ENCODE measurements around the gene TUBB6.

The TUBB6 gene

GRCh38 chr18:12313530-12314245, 5.6 kb downstream of the TUBB6 start:
- DNase-seq, result no peak

GRCh38 chr18:12314591-12315305, 6.7 kb downstream of the TUBB6 start:
- DNase-seq, result no peak

GRCh38 chr18:12315490-12315889, 7.4 kb downstream of the TUBB6 start:
- DNase-seq, result no peak

- no peak for DNase-seq
Observed at GRCh38 chr18:12315911-12316310, 7.9 kb downstream of the TUBB6 start.

- no peak for DNase-seq
Observed at GRCh38 chr18:12317664-12318333, 9.8 kb downstream of the TUBB6 start.

GRCh38 chr18:12318334-12318697, 10.3 kb downstream of the TUBB6 start:
- no peak for DNase-seq

- no peak for DNase-seq
Observed at GRCh38 chr18:12318857-12319256, 10.8 kb downstream of the TUBB6 start.

DNA sequence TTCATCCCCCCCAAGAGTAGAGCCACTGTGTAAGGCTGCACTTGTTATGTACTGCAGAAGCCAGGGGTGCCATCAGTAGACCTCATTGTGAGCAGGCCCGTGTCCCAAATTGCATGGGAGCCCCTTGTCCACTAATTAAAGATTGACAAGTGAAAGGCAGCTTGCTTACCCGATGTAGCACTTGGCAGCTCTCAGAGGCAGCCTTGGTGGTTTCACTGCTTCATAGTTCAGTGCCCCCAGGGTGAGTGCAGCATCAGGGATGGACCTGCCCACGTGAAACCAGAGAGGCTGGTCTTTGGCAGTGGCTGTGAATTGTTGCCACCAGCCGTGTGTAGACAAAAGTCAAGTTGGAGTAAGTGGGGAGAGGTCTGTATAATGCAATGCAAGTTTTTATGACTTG, 13.3 kb downstream of the TUBB6 start:
- DNase-seq, result no peak

GRCh38 chr18:12324991-12325725, 17.1 kb downstream of the TUBB6 start:
- no peak for DNase-seq

DNA sequence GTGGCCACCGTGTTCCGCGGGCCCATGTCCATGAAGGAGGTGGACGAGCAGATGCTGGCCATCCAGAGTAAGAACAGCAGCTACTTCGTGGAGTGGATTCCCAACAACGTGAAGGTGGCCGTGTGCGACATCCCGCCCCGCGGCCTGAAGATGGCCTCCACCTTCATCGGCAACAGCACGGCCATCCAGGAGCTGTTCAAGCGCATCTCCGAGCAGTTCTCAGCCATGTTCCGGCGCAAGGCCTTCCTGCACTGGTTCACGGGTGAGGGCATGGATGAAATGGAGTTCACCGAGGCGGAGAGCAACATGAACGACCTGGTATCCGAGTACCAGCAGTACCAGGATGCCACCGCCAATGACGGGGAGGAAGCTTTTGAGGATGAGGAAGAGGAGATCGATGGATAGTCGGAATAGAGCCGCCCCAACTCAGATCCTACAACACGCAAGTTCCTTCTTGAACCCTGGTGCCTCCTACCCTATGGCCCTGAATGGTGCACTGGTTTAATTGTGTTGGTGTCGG, 17.7 kb downstream of the TUBB6 start:
- no peak for DNase-seq

DNA sequence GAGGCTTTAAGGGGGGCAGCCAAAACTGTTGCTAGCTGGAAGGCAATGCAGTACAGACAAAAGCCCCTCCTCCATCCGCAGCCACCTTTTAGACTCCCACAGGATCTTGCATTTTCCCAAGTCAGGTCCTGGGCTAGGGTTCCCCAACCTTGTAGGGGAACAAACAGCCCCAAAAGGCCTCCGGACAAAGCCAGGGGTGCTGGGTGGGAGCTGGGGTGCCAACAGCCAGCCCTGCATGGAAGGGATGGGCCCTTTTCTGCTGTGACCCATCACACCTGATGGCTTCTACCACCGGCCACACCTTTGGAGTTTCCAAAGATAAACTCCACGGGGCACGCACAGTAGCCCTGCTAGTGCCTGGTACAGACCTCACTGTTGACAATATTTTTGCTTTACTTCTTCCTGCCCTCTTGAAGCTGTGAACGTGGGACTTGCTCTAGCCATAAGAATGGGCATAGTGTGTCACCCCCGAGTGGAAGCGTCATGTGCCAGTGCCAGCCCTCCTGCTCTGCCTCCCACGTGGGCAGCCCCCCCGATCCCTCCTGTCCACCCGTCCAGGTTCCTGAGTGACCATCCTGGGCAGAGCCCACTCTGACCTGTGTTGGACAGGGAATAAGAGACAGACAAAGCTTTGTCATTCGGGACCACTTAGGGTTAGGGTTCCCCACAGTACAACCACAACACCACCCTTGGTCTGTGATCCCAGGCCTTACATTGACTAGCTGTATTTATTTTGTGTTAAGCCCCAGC, 18.8 kb downstream of the TUBB6 start:
- DNase-seq, result no peak

GRCh38 chr18:12327510-12328178, 19.6 kb downstream of the TUBB6 start:
- peak in 32 of 56 donors; percentile 2 to 60 (median 16) for DNase-seq

- no peak for DNase-seq
Observed at GRCh38 chr18:12328179-12328823, 20.3 kb downstream of the TUBB6 start.

DNA sequence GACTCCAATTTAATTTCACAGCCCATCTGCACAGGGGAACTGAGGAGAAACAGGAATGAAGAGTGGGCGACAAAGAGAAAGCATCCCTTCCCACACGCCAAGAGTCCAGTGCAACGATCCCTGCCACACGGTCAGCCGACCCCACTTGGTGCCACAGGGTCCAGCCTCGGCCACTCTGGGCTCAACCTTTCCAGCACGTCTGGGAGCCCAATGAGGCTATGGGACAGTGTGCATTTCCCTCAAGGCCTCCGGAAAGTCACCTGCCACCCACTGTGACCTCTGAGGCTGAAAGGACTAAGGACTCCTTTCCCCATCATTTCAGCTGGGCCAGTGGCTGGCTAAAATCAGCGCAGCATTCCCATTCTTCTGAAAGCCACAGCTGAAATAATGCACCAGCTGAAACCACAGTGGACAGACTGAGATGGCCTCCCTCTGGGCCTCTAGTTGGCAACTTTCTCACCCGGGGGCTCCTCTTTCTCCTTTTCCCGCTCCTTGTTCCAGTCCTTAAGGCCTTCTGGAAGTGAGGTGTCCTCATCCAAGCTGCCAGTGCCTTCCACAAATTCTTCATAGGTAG, 21.2 kb downstream of the TUBB6 start:
- no peak for DNase-seq

- DNase-seq, result no peak
Observed at GRCh38 chr18:12330766-12331165, 22.7 kb downstream of the TUBB6 start.

GRCh38 chr18:12333506-12334290, 25.7 kb downstream of the TUBB6 start:
- DNase-seq, result no peak

DNA sequence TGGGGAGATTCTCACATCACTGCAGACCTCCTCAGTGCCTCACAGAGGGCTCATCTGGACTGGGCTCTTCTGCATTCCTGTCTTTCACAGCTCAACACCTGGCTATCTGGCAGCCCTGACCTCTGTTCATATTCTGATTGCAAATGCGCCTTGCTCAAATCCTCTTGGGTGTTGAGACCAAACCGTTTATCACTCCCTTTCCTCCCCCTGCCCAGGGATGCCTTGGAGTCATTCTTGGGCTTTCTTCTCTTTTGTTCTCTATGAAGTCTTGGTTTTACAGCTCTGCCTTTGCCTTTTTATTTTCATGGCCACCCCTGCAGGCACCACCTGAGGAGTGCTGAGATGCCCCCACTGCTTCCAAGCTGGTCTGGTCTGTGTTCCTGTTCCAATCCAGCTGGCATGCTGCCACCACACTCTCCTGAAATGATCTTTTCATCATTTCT, 26.3 kb downstream of the TUBB6 start:
- no peak for DNase-seq

GRCh38 chr18:12334863-12335262, 26.8 kb downstream of the TUBB6 start:
- DNase-seq, result no peak

All from nucleus accumbens (tissue), 56 donors.